COLO668 (cell line): ENCODE measurements around the gene PDIA6.
"Not testable (repeated sequence)": the region's sequence is repeated elsewhere in the genome, so short reads cannot be mapped to it uniquely, and the experiment has no call there.

Experiments used
- DNase-seq: peaks from one replicate; lab custom pipeline; 2025; ENCODE audit not compliant: unreplicated experiment; lab: John Stamatoyannopoulos, UW

The PDIA6 gene

DNA sequence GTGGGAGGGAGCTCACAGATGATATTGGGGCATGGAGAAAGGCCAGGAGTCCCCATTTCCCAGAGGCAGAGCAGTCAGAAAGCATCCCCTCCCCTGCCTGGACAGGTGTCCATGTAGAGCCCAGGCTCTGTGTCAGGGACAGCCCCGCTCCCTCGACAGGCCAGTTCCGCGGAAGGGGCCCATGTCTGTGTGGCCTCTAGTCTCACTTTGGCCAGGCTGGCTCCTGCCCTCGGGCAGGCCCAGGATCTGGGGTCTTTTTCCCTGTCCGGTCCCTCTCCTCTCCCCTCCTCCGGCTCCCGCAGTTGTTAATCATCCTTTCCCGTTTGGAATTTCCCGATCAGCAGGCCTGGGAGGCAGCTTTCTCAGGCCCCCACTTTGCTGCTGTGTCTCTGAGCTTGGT lies 20.4 kb upstream of the PDIA6 start:
- DNase-seq = no peak

DNA sequence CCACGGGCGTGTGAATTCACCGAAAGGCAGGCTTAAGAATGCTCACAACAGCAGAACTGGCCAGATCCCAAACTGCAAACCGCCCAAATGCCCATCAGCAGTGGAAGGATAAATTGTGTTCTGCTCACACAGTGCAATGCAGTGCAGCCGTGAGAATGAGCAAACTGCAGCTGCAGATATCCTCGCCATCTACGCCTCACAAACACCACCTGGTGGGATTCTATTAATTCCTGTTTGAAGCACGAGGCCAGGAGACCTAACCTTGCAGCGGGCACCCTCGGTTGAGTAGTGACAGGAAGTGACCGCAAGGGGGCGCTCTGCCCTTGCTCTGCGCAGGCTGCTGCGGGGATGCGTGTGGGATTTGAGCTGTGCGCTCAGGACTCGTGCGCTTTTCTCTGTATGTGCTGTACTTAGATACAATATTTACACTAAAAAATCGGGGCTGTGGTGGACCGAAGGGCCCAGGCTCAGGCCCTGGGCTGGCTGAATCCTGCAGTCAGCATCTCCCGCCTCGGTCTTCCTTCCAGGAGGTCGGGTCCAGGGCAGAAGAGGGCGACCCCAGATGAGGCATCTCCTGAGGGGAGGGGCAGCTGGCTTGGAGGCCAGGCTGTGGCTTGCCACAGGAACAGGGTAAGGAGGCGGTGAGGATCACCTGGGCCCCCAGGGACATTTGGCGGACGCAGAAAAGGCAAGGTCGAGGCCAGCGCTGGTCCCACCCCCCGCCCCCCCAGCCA lies 19.8 kb upstream of the PDIA6 start:
- DNase-seq = peak; percentile 85

DNA sequence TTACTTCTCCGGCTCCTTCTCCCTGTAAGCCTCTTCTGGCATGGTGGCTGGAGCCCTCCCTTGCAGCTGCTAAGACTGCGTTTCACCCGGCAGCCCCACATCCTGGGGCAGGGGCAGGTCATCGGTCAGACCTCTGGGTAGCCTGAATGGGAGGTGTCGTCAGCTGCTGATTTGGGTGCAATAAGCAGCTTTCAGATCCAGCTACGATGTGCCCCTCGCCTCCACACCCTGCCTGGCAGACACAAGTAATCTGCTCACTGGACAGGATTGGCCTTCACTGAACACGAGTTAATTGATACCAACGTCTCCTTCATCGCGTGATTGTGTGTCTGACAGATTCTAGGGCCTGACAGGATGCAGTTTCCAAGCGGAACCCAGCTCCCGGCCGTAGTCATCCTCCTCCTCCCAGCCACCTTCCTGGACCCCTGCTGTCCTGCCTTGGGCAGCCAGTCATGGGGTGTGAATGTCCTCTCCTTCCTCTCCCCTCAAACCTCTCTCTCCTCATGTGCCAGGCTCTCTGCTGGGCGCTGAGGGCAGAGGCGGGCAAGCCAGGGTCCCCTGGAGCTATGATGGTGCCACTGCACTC lies 18.9 kb upstream of the PDIA6 start:
- no peak for DNase-seq

DNA sequence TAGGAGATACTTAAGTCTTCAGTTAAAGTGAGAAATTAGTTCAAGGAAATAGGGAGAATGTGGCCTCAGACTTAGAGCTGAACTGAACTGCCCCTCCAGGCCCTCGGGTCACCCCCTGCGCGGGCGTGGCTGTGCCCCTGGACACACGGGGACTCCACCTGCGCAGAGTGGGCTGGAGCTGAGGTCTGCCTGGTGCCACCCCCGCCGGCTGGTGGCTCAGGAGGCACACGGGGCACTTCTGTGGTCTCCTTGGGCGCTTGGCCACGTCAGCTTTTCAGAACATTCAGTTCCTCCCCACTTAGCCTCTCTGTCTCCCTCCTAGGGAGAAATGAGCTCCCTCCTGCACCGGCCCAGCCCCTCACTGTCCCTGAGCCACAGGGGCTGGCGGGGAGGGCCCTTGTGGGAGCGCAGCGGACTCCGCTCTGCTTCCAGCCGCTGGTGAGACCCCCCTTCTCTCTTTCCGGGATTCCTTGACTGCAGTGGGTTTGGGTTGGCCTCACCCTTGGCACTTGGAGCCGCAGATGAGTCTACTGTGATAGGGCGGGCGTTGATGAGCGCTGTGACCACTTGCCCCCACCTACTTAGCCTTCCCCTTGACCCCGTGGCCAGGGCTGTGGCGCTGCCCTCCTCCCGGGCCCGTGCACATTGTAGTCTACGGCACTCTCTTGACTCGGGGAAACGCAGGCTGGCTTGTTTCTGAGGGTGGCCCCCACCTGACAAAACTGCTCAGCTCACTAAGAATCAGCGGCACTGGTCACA lies 18.2 kb upstream of the PDIA6 start:
- no peak for DNase-seq

DNA sequence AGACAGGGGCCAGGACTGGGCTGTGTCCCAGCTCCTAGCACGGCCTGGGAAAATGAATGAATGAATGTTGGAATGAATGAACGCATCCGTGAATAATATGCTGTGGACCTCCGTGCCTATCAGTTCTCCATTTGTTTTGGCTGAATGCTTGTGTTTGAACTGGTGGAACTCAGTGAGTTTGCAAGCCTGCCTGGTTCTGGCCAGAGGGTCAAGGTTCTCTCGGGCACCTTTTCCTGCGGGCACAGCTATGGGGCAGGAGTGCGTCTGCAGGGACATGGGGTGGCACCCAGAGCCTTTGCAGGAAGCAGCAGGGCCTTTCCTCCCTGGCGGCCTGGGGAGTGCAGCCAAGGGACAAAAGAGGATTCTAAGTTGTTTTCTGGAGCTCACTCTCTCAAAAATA lies 17.6 kb upstream of the PDIA6 start:
- DNase-seq = no peak

DNA sequence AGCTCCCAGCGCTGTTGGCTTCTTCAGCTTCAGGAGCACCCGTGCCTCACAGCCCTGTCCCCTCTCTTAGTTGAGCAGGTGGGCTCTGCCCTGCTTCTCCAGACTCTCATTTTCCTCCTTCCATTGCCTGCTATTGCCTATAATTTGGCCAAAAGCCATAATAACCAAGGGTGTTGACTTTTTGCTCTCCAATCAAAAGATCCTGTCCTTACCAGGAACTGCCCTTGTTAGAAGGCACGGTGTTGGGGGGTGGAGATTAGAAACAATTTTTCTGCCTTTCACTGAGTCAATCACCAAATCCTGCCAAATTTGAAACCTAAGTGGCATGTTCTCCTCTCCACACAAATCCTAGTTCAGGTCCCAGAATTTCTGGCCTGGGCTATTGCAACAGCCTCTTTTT lies 16.7 kb upstream of the PDIA6 start:
- DNase-seq = no peak

DNA sequence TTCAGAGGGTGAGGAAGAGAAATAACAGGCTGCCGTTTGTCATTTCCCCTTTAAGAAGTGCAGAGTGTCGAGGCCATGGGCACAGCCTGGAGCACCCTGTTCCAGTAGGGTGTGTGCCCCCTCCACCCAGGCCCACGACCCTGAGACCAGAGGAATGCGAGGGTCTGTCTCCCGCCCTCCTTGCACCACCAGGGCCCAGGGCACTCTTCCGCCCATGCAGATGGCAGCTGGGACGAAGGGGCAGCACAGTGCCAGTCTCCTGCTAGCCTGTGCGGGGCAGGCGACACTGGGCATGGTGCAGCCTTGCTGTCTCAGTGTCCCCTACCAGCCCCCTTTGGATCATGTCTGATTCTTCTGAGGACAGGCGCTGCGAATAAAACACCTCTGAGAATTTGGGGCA lies 15.8 kb upstream of the PDIA6 start:
- DNase-seq = no peak

DNA sequence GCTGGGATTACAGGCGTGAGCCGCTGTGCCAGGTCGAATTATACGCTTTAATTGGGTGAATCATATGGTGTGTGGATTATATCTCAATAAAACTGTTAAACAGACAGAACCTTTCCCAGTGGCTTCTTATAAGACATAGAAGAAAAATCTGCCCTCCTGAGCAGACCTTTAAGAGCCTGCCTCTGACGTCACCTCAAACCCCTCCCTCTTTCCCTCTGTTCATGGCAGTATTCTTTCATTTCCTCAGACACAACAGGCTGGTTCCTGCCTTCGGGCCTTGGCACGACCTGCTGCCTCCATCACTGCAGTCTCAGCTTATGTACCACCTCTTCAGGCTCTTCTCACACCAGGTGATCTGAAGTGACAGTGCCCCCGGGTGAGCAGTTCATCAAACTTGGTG lies 14.0 kb upstream of the PDIA6 start:
- DNase-seq = no peak

DNA sequence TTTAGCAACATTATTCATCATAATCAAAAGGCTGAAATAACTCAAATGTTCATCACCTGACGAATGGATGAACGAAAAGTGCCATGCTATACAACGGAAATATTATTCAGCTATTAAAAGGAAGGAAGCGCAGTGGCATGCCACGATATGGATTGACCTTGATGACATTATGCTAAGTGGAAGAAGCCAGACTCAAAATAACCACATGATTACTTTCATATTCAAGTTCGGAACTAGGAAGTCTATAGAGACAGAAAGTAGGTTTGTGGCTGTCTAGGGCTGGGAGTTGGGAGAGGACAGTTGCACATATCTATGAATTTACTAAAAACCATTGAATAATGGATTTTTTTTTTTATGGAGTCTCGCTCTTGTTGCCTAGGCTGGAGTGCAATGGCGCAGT lies 13.4 kb upstream of the PDIA6 start:
- no peak for DNase-seq

DNA sequence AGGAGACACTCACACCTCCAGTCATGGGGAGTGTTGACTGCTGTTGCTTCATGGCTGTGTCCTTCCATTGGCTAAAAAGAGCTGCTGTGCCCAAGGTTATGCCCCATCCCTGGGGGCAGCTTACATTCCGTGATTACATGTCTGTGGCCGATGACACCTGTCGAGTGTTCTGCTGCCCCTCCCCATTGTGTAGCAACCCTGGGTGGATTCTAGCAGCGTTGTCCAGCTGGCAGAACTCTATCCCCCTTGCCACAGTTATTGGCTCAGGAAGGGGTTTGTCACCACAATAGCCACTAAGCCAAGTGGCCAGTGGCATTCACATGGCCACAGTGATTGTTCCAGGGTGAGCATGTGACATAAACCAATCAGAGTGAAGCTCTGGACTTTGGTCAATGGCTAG lies 11.6 kb upstream of the PDIA6 start:
- DNase-seq = no peak

DNA sequence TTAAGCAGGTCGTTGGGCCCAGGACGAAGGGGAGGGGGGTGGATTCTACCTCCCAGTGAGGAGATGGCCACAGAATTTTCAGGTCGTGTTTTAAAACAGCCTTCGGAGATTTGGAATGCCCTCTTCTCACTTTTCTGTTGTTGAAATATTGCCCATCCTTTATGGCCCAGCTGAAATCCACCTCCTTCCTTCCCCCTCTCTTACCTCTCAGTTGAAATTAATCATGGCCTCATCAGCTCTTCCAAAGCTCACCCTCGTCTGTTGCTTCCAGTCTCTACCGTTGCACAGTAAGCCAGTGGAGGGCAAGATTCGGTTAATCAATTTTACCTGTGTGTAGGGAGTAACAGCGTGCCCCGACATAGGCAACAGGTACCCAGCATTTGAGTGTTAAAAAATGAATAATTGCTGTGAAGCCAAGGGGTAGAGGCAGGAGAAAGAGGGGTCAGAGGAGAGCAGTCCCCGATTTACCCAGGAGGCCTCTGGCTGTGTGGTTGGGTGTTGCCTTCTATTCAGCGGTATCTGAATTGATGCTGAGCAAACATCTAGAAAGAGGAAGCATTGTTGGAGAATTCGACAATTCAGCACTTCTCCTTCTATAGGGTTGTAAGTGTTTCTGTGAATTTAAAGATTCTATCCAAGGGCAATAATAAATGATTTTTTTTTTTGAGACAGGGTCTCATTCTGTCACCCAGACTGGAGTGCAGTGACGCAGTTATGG lies 8.6 kb upstream of the PDIA6 start:
- DNase-seq = no peak

DNA sequence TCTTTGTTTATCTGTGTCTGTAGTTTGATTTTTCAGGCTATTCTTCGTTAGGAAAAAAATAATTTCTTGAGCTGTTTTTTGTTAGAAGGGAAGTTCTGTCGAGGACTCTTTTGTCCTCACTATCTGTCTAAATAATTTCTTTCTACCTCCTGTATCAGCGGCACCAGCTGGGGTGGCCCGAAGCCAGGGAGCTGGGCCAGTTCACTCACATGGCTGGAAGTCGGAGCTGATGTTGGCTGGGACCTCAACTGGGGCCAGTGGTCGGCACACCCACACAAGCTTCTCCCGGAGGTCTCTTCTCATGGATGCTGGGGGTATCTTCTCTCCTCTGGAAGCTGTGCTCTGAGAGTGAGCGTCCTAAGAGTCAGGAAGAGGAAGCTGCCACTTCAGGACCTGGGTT lies 8.0 kb upstream of the PDIA6 start:
- DNase-seq = no peak

DNA sequence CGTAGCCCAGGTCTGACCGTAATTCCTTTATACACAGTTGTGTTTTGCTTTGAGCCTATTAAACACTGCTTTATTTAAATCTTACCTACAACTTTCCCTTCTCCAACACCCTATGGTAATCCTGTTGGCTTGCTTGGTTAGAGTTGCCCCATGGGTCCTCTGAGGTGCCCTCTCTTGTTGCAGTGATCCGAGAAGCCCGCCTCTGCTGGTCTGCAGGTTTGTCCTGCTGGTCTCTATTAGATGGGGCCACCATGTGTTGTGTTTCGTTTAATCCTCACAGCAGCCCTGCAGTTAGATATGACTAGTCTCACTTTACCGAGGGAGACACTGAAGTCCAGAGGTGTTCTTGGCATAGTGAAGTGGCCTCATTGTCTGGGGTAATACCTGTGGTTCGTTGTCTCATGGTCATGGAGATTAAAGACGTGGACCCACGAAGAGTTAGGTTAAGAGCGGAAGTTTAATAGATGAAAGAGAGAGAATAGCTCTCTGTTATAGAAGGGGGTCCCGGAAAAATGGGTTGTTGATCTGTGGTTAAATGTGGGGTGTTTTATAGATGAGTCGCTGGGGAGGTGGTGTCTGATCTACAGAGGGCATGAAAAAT lies 7.2 kb upstream of the PDIA6 start:
- no peak for DNase-seq

DNA sequence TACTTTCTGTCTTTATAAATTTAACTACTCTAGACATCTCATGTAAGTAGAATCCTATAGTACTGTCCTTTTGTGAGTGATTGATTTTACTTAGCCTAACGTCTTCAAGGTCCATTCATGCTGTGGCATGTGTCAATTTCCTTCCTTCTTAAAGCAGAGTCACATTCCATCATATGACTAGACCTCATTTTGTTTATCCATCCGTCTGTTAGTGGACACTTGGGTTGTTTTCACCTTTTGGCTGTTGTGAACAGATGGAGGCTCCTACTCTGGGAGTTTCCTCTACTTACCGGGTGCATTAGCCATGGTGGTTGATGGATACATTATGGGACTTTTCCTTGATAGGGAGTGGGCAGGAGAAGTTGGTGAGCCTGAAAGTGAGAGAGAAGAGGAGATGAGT lies 6.4 kb upstream of the PDIA6 start:
- DNase-seq = no peak

DNA sequence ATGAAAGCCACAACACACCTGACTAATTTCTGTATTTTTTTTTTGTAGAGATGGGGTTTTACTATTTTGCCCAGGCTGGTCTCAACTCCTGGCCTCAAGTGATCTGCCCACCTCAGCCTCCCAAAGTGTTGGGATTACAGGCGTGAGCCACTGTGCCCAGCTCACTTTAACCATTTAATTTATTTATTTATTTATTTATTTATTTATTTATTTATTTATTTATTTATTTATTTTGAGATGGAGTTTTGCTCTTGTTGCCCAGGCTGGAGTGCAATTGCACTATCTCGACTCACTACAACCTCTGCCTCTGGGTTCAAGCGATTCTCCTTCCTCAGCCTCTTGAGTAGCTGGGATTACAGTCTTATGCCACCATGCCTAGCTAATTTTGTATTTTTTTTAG lies 5.7 kb upstream of the PDIA6 start:
- DNase-seq = not testable (repeated sequence)

DNA sequence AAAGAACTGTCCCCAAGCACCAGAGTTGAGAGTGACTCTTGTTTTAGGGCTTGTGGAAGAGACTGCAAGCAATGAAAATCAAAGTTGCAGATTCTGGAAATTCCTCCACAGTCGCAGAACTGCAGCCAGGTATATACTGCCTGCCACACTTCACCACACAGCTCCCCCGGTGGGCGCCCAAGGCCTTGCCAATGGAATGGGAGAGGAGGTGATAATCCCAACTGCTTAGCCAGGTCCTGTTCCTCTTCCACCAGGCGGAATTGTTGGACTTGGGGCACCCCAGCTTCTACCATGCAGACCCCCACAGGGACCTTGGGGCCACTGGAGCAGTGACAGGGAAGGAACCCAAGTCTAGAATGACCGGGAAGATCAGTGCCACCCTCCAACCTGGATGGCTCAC lies 4.8 kb upstream of the PDIA6 start:
- peak; percentile 20 for DNase-seq

DNA sequence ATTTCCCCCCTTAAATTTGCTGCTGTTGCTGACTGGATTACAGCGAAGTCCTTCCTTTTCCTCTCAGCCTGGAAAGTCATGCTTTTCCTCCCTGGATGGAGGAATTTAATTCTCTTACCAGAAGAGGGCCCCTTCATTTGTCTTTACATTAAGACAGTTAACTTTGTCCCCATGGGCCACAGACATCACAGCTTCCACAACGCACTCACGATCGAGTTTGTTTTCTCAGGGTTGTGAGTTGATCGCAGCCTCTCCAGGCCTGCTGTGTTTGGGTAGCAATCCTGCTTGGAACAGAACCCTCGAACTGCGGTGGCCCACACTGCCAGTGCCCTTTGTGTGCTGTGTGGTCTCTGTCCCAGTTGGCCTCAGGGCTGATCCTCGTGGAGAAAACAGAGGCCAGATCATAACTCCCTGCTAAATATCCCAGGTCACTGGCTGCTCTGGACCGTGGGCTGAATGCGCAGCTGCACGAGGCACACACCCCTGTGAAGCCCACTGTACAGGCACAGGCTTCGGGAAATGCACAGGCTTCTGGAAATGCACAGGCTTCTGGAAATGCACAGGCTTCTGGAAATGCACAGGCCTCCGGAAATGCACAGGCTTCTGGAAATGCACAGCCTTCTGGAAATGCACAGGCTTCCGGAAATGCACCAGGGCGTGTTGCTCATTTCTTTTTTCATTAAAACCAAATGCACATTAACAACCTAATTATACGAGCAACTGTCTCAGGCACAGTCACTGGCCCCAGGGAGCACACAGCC lies 2.2 kb upstream of the PDIA6 start:
- DNase-seq = no peak

DNA sequence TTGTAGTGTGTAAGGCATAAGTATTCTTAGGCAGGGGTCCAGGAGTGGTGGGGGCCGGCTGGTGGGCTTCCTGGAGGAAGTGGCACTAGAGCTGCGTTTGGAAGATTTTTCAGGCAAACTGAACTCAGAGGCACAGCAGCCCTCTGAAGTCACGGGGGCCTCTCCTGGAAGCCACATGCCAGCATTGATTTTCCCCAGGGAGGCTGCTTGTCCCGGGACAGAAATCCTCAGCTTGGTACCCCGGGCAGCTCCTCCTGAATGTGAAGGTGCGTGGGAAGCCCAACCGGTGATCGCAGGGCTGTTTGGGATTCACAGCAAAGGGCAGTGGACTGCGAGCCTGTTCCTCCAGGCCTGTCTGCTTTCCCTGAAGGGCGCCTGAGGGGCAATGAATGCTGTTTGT lies 1.6 kb upstream of the PDIA6 start:
- DNase-seq = no peak

DNA sequence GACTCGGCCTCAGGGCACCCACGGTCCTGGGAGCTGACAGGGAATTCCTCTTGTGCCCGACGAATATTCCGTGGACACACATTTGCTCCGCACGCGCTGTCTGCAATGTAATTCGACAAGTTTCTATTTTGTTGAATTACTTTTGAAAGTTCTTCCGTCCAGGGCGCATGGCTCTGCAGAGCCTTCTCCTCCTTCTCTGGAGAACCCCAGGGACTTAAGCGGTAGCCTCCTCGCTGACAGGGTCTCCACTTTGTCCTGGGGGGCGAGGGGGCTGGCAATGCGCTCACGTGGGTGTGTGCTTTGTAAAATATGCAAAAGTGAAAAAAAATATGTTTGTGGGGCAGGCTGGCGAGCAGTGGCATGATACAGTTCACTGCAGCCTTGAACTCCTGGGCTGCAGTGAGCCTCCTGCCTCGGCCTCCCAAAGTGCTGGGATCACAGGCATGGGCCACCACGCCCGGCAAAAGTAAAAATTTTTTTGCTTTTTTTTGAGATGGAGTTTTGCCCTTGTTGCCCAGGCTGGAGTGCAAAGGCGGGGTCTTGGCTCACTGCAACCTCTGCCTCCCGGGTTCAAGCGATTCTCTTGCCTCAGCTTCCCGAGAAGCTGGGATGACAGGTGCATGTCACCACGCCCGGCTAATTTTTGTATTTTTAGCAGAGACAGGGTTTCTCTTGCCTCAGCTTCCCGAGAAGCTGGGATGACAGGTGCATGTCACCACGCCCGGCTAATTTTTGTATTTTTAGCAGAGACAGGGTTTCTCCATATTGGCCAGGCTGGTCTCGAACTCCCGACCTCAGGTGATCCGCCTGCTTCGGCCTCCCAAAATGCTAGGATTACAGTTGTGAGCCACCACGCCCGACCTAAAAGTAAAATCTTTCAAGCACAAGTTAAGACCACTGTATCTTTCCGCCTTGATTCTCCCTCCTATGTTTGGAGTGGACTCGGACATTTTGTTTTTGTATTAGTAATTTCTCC lies 866 bp upstream of the PDIA6 start:
- DNase-seq = not testable (repeated sequence)
